GM21528 (cell line): ENCODE measurements around the gene VAV2.

Experiments used
- ATAC-seq: cut with Tn5 transposase; IDR thresholded peaks from one replicate; pipeline ENCODE4 v1.9.1; 2021; ENCODE audit warnings: mild to moderate bottlenecking, moderate library complexity; ENCODE audit not compliant: unreplicated experiment, low FRiP score

The VAV2 gene

DNA sequence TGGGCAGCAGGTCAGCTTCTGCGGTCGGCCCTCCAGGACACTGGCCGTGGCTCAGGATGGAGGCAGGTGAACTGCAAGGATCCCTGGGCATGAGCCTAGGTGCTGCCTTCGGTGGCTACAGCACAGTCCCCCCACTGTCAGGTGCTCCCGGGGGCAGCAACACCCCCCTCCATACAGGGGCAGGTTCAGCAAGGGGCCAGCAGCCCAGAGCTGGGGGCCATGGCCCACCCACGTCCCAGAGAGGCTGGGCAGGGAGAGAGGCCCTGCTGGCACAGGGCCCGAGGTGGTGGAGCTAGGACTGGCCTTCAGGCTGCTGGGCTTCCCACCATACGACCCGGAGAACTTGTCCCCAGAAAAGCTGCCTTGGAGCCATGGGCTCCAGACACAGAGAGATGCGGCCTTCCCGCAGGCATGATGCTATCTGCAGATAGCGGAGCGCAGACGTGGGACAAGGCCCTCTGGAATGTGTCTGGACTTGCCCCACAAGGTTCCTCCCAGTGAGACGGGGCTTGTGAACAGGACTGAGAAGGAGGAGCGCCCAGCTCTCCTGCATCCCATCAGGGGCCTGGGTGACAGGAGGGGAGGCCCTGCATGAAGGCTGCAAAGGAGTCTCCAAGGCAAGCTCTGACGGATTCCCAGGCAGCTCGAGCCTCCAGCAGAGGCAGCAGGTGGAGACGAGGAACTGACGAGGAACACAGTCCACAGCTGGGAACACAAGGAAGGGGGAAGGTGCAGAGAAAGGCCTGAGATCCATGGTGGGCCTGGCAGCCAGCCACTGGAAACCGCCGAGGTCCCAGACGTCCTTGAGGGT lies 111.1 kb downstream of the VAV2 start:
- ATAC-seq: no peak

- no peak for ATAC-seq
Observed at GRCh38 chr9:133880136-133880535, 112.0 kb downstream of the VAV2 start.

GRCh38 chr9:133879615-133880014 lies 112.5 kb downstream of the VAV2 start:
- no peak for ATAC-seq

DNA sequence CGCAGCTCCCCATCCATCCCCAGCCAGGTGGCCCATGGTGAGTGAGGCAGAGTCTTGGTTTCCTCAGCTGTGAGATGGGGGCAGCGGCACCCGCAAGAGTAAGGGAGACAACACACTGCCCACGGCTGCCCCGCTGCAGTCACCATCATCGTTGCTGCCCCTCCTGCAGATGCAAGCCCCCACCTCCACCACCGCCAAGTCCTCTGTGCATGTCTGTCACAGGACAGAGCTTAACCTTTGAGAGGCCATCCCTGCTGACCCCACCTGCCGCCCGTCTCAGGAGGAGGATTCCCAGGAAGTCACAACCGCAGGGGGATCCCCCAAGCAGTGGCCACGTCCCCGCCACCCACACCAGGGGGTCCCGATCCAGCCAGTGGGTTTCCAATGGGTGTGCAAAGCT lies 113.7 kb downstream of the VAV2 start:
- ATAC-seq: no peak

- ATAC-seq: no peak
Observed at GRCh38 chr9:133877967-133878366, 114.2 kb downstream of the VAV2 start.

- no peak for ATAC-seq
Observed at GRCh38 chr9:133877327-133877726, 114.8 kb downstream of the VAV2 start.

DNA sequence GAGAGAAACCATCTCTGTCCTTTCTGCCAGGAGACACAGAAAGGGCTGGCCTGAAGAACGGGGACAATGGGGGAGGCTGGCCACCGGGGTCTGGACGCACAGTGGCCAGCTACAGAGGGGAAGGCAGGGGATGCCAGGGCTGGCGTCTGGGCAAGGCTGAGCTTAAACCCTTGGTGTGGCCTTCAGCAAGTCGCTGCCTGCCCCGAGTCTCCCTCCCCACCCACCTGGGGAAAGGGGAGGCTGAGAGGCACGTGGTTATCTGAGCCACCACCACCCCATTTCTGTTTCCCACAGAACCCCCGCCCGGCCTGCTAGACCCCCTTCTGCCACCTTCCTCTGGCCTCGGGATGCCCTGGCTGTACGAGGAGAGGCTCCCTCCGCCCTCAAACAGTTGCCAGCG lies 115.3 kb downstream of the VAV2 start:
- ATAC-seq: no peak

- no peak for ATAC-seq
Observed at GRCh38 chr9:133876144-133876543, 116.0 kb downstream of the VAV2 start.

GRCh38 chr9:133875131-133875530 lies 117.0 kb downstream of the VAV2 start:
- ATAC-seq: no peak

GRCh38 chr9:133874659-133875058 lies 117.5 kb downstream of the VAV2 start:
- ATAC-seq: no peak

GRCh38 chr9:133874060-133874657 lies 118.0 kb downstream of the VAV2 start:
- ATAC-seq: no peak

DNA sequence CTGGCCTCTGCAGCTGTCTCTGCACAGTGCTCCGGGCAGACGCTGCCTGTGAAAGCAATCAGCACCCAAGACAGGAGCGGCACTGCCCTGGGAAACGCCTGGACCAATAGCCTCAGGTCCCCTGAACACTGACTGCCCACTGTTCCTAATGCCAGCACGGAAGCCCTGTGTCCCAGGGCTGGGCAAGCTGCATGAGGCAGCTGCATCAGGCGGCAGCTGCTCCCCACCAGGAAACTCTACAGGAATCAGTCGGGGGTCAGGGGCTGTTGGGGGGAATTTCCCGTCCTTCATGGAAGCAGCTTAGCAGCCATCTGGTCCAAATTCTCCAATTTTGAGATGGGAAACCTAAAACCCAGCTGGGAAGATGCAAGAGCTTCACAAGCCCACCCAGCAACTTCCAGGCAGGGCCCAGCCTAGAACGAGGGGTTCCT lies 118.6 kb downstream of the VAV2 start:
- ATAC-seq: no peak

DNA sequence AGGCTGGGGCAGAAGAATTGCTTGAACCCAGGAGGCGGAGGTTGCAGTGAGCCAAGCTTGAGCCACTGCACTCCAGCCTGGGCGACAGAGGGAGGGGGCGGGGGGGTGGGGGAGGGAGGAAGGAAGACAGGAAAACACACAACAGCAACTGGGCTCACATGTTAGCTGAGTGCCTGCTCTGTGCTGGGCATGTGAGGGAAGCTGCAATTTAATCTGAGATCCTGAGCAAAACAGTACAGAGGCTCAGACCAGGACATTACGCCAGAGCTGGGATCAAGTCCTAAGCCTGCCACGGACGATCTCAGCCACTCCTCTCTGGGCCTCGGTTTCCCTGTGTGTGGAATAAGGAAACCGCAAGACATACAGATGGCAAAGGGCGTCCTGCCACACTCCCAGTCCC lies 119.1 kb downstream of the VAV2 start:
- ATAC-seq: no peak

DNA sequence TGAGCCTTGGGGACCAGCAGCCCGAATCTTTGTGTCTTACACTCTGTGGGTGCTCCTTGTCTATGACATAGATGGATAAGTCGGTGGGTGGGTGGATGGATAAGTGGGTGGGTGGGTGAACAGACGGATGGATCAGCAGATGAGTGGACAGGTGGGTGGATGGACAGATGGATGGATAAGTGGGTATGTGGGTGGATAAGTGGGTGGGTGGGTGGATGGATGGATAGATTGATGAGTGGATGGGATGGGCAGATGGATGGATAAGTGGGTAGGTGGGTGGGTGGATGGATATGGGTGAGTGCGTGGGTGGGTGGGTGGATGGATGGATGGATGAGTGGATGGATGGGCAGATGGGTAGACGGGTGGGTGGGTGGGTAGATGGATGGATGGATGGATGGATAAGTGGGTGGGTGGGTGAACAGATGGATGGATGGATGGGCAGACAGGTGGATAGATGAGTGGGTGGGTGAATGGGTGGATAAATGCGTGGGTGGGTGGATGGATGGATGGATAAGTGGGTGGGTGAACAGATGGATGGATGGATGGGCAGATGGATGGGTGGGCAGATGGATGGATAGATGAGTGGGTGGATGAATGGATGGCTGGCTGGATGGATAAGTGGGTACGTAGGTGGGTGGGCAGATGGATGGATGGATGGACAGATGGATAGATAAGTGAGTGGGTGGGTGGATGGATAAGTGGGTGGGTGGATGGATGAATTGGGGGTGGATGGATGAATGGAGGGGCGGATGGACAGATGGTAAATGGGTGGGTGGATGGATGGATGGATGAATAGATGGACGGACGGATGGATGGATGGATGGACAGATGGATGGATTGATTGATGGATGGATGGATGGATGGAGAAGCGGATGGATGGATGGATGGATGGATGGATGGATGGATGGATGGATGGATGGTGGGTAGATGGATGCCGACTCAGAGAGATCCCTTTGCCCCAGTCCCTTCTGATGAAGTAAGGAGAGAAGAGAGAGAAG lies 121.2 kb downstream of the VAV2 start:
- ATAC-seq: no peak

- ATAC-seq: no peak
Observed at GRCh38 chr9:133869674-133870405, 122.3 kb downstream of the VAV2 start.

DNA sequence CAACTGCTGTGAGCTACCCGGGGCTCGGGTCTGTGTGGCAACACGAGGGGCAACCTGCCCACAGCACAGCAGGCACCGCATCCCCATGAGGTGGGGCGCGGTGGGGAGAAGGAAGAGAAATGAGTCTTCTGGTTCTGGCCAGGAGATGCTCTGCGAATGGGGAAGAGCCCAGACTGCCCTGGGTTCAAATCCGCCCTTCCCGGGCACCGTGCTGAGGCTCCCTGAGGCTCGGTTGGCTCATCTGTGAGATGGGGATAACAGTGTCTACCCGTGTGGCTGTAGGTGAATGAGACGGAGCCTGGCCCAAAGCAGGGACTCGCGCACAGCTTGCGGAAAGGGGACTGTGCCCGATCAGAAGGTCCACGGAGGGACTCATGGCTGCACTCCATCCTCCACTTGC lies 123.9 kb downstream of the VAV2 start:
- ATAC-seq: no peak

GRCh38 chr9:133866946-133867345 lies 125.2 kb downstream of the VAV2 start:
- ATAC-seq: no peak

DNA sequence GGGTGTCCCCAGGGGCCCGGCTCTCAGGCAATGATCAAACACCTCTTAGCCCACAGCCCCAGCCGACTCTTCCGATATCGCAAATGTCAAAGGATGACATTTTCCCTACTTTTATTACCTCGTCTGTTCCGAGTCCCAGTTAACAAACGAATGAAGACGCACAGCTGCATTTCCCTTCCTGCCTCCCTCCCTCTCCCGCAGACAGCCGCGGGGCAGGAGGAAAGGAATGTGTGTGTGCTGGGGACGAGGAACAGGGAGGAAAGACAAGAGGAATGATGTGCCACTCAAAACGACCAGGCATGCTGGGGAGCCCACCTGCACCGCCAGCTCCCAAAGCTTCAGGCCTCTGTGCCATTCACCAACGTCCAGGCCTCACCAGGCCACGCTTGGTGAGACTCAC lies 128.1 kb downstream of the VAV2 start:
- ATAC-seq: no peak

DNA sequence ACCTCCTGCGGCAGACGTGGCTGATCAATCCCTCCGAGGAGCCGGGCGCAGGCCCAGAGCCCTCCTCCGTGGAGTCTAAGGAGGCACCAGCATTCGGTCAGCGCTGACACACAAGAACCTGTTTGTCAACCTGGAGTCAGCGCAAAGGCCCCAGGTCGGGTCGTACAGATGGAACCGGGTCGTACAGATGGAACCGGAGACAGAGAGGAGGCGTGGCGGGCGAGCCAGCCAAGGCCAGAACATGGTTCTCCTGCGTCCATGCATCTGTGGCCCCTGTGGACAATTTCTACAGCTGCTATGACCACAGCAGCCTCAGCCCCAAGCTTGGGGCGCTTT lies 128.9 kb downstream of the VAV2 start:
- no peak for ATAC-seq

DNA sequence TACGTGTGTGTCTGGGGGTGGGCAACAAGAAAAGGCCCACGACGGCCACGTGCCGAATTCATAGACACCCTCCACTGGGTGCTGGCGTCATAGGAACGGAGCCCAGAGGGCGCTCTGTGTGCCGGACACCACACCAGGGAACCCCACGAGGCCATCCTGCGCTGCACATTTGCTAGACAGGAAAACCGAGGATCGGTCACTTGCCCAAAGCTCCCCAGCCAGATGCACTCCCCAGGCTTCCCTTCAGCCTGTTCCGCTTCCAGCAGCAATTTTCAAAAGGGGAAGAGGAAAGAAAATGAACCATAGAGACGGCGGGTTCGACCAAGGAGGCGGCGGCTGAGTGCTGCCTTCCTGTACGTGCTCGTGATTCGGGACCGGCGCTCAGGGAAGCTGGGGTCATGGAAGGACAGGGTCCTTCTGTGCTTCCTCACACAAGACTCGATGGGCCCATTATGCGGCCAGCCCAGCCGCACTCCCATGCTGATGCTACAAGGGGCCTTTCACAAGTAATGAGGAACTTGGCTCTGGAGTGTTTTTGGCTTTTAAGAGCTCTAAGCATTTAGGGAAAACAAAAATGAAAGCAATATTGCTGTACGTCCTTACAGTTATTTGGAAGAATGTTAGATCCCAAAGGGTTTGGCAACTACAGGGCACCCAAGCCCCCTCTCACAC lies 129.4 kb downstream of the VAV2 start:
- ATAC-seq: no peak
